GM19239 (cell line): ENCODE data around the gene DMP1.
A peak's percentile ranks its signal among the peaks of the same experiment; 100 is the strongest.
"Not testable (repeated sequence)": the region's sequence is repeated elsewhere in the genome, so short reads cannot be mapped to it uniquely, and the experiment has no call there.

Experiments used
- DNase-seq: peaks from one replicate; pipeline ENCODE4 v3.0.0; 2011; ENCODE audit warnings: low spot score; ENCODE audit not compliant: insufficient read length
- FAIRE-seq: peaks from 2 replicates; lab custom pipeline; 2011; peaks lifted over from hg19 to GRCh38; lab: Jason Lieb, UNC

DMP1 gene

DNA sequence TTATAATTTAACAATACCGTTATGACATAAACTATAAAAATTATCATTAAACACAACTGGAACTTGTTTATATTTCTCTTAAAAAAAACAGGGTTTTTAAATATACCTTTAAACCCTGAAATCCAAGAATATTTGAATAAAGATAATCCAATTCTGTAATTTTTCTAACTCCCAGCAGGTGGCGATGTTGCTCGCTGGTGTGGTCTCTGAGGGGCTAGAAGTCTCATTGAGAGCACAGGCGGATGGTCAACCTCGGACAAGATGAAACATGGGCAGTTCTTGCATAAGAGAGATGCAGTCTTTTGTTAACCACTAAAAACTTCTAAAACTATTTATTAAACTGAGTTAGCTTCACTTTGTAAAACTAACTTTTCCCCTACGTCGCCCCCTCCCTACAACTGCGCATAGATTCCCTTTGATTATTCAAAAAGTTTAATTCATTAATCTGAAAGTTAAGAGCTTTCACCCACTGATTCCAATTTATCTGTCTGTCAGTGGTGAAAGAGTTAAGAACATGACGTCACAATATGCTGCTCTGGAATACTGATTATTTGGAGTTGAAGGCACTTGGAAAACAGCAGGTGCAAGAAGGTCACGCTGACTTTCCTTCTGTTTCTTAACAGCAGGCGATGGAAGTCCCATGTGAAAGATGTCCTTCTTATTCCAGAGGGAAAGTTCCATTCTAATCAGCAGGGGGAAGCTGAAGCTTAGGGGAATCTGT, 29.5 kb downstream of the DMP1 start:
- DNase-seq (peak; percentile 10), FAIRE-seq (peak; percentile 68)

DNA sequence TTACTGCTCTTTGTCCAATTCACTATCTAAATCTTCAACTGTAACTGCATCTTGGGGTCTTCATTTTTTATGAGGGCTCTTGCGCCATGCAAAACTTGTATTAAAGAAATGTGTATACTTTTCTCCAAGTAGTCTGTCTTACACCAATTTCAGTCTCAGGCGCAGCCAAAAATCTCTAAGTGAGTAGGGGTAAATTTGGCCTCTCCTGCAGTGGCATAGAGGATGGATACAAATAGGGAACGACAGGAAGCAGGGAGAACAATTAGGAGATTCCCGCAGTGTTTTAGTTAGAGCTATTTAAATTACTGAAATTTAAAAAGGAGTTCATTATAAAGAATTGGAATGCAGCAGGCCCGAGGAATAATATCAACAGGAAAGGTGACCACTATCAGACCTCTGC, 30.2 kb downstream of the DMP1 start:
- DNase-seq (no peak), FAIRE-seq (no peak)

DNA sequence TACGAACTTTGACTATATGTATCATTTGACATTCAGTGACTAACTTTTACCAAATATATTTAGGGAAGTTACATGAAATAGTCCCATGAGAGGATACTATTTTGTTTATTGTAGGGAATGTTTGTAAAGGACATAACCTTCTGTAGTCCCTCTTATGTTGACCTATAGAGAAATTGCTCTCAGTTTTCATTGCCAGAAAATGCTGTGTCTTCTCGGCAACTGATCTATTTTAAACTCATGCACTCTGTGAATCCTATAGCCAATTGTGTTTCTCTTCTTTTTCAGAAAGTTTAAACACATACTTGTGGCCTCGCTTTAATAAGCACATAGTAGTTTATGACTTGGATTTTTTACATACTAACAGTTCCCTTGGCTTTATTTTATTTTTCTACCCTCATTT, 38.2 kb downstream of the DMP1 start:
- FAIRE-seq (no peak), DNase-seq (no peak)

DNA sequence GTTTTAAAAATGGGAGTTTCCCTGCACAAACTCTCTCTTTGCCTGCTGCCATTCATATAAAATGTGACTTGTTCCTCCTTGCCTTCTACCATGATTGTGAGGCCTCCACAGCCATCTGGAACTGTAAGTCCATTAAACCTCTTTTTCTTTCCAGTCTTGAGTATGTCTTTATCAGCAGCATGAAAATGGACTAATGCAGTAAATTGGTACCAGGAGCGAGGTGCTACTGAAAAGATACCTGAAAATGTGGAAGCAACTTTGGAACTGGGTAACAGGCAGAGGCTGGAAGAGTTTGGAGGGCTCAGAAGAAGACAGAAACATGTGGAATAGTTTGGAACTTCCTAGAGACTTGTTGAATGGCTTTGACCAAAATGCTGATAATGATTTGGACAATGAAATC, 40.9 kb downstream of the DMP1 start:
- DNase-seq, FAIRE-seq: not testable (repeated sequence)

DNA sequence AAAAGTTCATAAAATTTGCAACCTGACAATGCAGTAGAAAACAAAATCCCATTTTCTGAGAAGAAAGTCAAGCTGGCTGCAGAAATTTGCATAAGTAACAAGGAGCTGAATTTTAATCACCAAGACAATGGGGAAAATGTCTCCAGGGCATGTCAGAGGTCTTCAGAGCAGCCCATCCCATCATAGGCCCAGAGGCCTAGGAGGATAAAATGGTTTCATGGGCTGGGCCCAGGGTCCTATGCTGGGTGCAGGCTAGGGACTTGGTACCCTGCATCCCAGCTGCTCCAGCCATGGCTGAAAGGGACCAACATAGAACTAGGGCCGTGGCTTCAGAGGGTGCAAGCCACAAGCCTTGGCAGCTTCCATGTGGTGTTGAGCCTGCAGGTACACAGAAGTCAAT, 42.0 kb downstream of the DMP1 start:
- FAIRE-seq: not testable (repeated sequence)

DNA sequence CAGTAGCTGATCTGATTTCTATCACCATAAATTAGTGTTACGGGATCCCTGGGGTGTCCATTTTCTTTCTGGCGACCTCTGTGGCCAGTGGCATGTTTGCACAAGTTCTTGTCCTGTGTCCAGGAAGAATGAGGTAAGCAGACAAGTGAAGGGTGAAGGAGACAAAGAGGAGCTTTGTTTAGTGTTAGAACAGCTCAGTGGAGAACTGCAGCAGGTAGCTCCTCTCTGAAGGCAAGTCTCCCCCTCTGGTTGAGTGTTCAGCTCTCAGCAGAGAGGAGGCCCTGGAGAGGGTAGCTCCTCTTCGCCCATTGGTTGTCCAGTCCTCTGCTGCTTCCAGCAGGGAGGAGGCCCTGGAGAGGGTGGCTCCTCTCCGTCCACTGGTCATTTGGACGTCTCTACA, 47.2 kb downstream of the DMP1 start:
- DNase-seq: no peak
- no peak for FAIRE-seq

More for the DNA sequence above, 42.0 kb downstream of the DMP1 start:
- DNase-seq: not testable (repeated sequence)

DNA sequence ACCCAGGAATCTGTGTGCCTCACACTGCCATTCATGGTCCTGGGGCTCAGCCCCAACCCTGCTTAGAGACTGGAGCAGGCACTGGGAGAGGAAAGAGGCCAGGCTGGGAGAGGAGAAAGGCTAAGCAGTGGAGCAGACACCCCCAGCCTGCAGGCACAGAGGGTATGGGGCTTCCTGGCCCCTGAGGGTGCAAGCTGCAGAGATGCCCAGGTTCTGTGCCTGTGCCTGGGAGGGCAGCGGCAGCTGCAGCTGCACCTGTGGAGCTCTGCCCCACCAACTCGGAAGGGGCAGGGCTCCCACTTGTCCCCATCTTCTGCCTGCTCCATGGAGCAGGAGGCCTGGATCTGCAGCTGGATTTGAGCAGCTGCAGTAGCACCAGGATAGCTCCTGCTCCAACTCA, 47.9 kb downstream of the DMP1 start:
- DNase-seq: no peak
- FAIRE-seq: no peak

DNA sequence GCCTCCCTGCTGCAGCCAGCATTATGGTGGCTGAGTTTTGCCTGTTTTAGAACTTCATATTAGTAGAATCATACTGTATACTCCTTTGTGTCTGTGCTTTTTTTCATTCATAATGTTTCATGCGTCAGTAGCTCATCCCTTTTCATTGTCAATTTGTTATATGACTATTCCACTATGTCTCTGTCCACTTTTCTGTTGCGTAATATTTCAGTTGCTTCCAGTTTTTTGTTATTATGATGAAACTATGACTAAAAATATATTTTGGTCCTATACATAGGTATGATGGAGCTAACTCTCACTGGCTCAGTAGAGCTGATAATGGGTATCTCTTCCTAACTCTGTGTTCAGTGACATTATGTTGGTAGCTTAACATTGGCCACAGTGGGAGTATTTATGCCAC, 48.3 kb downstream of the DMP1 start:
- DNase-seq: no peak
- FAIRE-seq: no peak

DNA sequence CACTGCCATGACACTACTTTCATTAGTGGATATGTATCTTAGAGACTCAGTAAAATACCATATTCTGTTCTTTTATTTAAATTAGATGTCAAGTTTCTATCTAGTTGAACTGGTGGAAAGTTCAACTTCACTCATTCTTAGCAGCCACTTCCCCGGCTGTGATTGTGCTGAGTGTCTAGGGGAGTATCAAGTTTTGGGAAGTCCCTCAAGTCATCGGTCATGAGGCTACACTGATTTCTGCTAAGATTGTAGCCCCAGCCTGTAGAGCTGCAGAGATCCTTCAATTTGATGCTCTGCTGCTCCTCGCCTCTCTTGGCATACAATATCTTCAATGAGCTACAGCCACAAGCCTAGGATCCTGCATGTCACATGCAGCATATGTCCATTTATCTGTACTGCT, 53.9 kb downstream of the DMP1 start:
- no peak for DNase-seq
- FAIRE-seq: no peak

DNA sequence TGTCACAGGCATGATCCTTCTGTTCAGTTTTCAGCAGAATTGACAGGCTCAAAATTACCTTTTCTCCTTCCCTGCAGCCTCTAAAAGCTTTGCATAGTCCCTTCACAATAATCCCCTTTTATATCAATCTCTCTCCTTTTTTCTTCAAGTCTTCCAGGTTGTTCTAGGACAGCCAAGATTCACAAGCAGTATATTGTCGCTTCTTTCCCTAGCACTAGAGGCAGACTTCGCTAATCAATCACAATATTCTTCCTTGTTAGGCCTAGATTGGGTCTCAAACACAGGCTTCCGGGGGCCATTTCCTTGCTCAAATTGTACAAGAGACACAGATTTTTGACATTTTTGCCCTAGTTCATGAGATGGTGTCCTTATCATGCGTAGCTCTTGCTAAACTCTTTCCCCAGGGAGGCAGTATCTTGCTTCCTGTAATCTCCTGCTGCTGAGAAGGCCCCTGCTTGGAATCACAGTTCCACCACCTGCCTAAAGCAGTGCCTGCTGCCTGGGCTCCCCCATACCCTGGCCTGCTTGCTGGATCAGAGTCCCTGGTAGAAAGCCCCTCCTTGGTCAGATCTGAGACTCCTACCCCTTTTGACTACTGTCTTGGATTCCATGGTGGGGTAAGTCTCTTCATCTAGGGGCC, 57.3 kb downstream of the DMP1 start:
- FAIRE-seq (no peak), DNase-seq (no peak)
